Stimulated activated CD4-positive, alpha-beta T cell treated with anti-CD3 and anti-CD28 coated beads, Interleukin-12 subunit alpha, Interleukin-12 subunit beta, amount 100 ng/mL, for 48 hours (primary cell): ENCODE results near the gene SORBS2.

Experiments used
- DNase-seq, 3 donors: peaks; one replicate each; pipeline ENCODE4 v3.0.0-alpha.2; 2020; ENCODE audit warnings: low read depth in 2 of 3, low spot score in 1 of 3

The SORBS2 gene

DNA sequence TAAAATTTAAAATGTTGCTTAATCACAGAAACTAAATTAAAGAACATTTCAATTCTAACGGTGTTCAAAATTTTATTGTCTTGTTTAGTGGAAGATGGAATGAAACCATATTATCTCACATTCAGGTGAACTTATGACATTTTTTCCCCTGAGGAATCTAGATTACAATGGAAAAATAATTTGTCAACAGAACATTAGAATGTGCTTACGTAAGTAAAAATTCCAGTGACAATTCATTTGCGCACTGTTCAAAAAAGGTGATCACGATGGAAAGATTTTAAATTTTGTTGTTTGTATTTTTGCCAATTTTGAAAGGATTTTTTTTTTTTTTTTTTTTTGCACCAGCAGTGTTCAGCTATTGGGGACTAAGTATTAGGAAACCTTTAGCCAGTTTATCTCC, 23.3 kb upstream of the SORBS2 start:
- no peak for DNase-seq

DNA sequence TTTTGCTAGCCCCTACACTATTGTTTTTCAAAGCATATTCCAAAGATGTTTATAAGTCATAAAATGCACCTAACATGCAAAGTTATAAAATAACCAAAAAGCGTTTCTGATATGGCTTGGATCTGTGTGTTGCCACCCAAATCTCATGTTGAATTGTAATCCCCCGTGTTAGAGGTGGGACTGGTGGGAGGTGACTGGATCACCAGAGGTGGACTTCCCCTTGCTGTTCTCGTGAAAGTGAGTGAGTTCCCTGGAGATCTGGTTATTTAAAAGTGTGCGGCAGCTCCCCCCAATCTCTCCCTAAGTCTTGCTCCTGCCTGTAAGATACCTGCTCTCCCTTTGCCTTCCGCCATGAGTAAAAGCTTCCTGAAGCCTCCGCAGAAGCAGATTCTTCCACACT, 22.8 kb upstream of the SORBS2 start:
- DNase-seq, result no peak

DNA sequence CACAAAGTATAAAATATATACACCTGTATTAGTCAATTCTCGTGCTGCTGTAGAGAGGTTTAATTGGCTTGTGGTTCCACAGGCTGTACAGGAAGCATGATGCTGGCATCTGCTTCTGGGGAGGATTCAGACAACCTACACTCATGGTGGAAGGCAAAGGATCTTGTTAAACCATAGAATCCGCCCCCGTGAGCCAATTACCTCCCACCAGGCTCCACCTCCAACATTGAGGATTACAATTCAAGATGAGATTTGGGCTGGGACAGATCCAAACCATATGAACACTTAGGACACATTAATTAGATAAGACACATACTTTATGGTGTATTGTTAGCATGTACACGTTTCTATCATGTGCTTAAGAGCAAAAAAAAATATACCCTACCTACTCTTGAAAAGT, 22.1 kb upstream of the SORBS2 start:
- no peak for DNase-seq

DNA sequence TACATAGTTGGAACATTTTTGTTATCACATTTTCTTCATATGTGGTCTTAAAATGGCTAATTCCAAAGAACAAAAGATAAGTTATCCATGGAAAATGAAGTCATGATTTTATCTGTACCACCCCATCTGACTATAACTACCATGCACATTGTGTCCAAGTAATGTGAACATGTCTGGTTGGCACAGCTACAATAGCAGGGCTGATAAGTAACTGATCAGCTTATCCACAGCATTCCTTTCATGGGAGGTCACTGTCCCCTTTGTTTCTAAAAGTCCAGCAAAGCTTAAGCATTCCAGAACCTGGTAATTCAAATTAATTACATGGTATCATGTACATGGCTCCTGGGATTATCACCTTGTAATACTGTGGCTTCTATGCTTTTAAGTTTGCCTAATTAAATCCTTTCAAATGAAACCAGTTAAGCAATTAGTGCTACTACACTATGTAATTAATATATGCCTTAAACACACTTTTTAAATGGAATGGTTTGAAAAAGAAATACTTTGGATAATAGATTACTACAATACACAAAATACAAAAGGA, 21.1 kb upstream of the SORBS2 start:
- DNase-seq, result no peak

DNA sequence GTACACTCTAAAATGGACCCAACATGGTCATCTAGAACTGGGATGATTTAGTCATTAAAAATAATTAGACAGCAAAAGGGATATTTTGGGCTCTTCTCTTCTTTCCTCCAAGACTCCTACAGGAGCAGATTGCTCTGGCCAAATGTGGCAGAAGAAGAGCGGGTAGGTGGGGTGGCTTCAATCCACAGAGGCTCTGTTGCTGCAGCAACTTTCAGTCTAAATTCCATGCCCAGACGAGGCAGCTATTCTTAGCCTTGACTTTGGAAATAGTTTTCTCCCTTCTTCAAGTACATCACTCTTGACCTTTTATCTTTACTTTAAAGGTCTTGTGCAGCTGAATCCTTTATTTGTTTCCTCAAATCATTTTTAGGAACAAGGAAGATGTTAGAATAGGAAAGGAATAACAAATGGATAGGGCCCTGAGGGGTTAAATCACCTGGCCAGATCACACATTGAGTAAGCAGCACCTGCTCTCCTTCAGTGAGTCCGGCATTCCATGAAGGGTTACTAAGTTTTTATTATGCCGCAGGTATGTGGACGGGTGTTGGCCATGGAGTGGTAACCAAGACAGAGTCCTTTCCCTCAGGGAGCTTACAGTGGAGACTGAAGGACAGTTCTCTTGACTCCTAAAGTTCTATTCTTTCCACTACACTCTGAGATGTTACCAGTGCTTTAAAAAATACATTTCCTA, 19.3 kb upstream of the SORBS2 start:
- no peak for DNase-seq

DNA sequence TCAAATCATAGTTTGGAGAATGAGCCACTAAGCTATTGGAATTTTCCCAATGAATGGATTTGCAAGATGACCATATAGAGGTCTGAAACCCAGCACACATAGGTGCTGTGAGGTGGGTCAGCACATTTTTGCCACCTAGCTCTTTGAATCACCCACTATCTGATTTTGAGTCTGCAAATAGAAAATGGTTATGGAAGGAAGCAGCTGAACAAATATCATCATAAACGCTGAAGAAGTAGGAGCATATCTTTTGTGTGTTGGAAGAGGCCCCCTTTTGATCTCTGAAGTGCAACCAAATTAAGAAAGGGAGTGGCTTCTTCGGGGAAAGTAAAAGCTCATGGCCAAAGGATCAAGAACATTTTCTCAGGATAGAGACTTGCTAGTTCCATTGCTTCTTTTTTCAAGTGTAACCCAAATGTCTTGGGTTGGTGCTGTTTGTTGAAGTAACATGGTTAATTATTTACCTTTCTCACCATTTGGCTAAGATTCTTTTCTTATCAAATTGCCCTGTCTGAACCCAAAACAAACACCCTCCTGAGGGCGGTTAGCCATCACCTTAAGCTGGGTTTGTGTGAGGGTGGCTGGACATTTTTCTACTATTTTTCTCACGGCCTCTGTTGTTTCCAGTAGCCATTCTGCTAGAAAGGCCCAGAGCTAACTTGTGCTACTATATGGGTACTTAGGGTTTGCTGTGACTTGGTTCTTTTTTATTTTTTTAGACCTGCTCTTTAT, 18.4 kb upstream of the SORBS2 start:
- DNase-seq, result no peak

DNA sequence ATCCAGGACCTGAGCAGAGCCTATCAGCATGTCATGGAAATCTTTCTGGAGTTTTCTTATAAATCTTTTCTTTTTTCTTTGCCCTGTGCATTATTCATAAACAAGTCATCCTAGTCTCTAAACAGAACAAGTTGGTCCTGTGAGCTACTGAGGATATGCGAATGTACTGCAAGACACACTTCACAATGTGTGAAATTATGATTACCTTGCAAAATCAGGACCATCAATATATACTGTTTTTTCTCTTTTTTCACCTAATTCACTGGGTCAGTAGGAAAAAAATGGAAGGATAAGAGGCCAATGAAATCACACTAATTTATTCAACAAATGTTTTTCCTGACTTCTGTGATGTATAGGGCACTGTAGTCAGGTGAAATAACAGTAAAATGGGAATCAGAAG, 14.4 kb upstream of the SORBS2 start:
- DNase-seq, result no peak

DNA sequence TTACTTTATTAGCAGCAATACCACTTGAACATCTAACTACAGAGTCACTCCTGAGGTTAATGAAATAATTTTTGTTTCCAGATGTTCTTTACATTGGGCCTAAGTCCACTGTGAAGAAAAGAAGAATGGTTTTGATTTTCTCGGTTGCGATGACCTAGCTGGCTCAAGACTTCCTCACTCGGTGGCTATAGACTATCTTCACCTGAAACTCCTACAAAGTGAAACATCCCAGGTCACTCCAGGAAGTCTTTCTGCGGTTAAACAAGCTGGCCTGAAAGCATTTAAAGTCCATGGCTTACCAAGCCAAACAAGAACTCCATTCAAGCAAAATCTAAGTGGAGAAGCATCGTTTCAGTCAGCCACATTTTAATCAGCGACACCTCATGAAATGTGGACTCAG, 13.7 kb upstream of the SORBS2 start:
- DNase-seq, result no peak

DNA sequence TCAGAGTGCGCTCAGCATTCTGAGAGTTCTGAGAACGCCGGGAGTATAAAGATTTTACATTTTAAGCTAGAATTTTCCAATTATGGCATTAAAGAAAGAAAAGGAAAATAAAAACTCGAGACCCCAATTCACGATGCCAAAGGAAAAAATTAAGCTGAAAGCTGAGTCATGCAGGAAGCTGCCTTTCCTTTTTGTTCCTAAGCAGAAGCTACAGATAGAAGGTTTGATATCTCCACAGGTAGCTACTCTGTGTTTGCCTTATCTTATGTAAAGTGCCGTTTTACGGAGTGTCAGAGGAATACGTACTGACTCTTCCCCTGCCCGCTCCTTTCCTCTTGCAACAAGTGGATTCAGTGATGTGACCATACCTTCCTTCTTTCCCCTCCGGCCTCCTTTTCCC, 10.8 kb upstream of the SORBS2 start:
- no peak for DNase-seq

DNA sequence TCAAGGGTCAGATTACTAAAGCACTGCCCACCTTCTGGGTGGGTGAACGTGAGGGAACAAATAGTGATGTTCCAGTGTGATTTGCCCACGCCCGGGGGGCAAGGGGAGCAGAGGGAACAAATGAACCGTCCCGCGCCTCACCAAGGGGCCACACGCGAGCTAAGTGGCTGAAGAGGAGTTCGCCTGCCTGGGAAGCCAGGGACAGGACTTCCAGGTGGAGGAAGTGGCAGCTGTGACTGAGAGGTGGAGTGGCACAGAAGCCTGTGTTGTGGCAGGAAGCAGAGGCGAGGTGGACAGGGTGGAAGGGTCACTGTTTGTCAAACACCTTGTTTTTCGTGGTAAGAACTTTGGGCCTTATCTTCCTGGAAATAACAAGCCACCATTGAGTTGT, 9.0 kb upstream of the SORBS2 start:
- no peak for DNase-seq

DNA sequence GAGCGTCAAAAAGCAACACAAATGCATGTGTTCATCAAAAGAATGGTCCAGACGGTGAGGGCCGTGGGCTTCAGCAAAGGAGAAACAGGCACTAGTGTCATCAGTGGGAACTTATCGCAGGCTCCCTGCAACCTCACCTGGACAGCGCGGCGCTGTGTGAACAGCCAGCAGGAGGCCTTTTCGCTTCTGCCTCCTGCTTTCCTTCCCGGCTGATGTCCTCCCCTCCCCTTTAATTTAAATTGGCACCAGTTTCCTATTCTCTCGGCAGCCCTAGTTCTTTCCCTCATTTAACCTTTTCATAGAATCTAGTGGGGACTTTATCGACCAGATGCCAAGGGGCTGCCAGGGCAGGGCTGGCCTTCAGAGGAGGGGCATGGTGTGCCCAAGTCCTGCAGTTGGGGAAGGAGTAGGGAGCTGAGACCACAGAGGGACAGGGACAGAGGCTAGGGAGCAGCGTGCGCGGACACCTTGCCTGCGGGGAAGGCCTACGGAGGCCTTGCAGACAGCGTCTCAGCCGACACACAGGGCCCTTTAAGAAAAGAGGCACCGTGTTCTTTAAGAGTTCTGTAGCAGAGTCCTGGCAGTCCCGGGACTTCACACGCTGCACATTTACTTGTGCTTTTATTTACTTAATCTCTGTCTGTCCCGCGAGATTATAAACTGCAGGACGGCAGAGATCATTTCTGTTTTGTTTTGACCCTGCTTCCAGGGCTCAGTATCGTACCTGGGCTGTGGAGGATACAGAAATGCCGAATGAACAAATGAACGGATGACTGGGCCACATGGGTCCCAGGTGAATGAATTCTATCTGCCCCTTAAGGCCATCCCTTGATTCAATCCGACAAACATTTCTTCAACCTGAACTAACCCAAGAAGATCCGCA, 8.4 kb upstream of the SORBS2 start:
- no peak for DNase-seq

DNA sequence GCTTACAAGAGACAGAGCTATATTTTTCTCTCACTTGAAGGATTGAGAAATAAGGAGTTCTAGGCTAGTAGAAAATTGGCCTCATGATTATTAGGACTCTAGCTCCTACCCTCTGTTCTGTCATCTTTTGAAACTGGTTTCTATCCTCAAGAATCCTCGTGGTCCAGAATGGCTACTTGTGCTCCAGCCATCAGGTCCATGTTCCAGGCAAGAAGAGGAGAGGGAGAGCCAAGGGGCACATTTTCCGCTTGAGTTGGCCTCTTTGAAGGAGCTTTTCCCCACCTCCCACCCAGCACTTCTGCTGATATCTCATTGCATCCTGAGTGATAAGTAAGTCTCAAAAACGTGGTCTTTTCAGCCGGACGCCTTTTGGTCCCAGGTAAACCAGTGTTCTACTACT, 7.2 kb upstream of the SORBS2 start:
- DNase-seq, result no peak

DNA sequence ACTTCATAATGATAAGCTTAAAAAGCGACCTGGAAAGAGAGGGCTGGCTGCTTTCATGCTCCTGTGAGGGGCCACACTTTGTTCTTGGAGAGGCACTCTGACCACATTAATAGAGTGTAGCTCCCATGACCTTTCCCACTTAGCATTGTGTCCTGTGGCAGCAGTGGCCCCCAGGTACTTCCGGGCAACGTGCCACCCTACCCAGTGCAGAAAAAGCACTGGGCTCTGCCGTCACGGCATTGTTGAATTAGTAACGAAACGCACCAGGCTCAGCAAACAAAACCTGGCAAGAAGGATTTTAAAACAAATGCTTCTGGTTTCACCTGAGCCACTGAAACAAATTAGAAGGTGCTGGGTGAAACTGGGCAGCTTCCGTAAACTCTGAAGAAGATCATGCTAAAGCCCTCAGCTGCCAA, 5.4 kb upstream of the SORBS2 start:
- no peak for DNase-seq

DNA sequence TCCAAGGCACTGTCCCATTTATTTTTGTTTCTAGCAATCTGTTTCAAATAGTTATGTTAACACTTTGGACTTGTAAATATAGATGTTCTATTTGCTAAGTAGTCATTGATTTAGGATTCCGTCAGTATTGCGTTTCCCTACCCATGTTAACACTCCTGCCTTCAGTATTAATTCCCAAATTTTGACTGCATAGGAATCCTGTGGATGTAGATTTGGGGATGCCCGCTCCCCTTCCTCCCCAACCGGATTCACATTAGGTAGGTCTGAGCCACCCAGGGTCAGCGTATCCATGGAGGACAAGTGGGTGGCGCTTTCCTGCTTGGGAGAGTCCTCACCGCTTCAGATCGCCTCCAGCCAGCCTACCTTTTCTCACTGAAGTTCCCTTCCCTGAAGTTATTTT, 1.1 kb upstream of the SORBS2 start:
- no peak for DNase-seq

DNA sequence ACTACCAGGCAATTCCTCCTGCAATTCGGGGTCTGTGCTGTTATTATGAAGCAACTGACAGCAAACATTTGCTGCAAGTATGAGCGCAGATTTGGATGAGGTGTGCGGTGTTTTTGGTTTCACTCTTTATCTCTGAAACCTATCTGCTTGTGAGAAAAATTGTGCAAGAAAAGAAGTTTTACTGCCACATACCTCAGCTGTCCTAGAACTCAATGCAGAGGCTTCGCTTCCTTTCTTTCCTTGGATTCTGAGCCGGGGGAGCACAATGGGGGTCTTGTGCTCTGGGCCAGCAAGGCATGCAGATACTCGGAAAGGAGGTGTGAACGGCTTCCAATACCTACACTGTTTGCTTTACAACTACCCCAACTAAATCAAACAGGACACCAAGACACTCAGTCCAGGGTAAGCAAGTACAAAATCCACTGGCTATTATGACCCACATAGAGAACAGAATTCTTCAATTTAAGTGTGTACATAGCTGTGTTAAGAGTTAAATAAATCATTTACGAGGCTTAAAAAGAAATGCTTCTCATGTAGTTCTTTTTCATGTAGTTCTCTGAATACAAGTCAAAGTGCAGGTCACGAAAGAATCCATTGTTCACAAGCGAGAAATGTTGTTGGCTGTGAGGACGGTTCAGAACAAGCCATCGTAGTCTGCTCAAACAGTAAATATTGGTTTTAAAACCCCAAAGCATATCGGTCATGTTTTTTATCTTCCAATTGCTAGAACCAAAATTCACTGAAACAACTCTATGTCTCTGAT, 1.1 kb downstream of the SORBS2 start:
- DNase-seq, result no peak

DNA sequence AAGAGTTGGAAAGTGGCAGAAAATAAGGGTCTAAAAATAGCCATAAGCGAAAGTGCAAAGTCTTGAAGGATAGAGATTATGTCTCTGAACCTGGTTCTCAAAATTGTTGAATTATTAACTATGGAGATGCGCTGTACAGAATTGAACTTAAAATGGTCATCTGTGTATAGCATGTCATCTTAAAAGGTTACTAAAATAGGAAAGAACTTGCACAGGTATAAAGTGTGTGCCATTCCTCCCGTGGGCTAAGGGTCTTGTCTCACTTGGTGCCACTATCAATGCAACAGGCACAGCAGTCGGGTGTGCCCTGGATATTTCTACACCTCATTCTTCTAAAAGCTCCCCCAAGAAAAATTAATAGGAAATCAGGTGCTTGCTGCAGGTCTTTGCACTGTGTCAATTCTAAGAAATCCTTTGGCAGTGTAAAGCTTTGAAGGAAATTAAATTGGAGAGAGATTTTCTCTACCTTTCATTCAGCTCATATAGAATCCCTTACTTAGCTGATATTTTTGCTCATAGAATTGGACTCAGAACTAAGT, 2.4 kb downstream of the SORBS2 start:
- no peak for DNase-seq

DNA sequence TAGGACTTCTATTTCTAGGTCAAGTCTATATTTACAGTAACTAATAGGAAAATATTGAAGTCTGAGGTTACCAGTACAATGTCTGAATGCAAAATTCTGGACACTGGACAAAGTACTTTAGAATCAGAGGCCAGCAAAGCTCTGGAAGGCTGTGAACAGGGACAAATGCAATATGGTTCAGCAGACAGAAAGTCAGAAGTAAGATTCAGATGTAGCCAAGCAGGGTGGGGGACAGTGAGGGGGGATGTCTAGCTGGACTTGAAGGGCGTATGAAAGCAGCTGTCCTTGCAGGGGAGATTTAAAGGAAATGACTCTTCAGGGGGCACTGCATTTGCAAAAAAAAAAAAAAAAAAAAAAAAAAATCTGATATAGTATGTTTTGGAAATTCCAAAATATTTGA, 2.9 kb downstream of the SORBS2 start:
- no peak for DNase-seq

DNA sequence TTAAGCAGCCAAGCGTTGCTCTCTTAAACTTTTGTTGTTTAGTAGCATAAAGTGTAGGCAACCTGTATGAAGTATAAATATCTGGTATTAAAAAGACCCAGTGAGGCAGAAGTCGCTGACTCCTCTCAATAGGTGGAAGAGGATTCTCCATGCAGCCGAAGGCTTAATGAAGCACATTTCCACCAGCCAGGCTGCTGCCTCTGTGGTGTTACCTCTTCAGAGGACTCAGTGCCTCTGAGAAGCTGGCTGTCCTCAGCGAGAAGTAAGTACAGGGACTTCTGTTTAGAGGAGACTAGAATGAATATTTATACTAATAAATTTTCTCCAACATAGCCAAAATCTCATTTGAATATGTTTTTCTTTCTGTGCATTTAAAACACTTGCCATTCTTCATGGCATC, 6.0 kb downstream of the SORBS2 start:
- no peak for DNase-seq

DNA sequence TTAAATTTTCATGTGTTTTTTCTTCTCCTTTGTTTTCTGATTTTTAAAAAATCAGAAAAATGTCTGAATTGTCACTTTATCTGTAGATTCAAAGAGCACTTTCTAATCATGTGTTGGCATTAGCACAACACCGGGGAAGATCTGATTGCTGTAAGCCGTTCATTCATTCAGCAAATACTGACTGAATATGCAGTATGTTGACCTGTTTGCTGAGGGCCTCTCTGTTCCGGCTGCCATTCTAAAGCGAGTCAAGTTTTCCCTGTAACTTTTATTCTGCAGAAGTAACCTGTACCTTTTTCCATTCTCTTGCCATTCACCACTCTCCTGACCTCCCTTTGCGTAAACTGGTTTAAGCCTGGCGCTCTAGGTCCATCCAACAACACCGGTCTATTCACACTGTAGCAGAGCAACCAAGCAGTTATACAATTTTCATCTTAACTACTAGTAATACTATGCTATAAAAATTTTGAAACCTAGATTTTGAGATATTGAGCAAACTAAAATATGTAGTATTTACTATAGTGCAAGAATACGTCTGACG, 6.7 kb downstream of the SORBS2 start:
- DNase-seq, result no peak

DNA sequence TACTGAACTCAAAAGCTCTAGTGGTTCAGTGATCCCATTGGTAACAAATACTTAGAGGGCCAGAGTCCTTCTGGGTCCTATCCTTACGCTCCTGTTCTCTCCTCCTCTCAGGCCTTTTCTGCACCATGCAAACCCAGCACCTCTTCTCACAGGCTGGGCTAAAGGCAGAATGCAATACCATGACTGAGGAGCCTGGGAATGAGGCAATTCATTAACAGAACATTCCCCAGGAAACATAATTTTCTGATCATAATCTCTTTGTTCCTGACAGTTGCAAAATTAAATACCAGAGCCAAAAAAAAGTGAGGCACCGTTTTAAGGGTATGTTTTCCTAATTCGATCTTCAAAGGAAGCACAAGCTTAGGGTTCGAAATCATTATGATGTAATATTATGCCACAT, 9.0 kb downstream of the SORBS2 start:
- no peak for DNase-seq

DNA sequence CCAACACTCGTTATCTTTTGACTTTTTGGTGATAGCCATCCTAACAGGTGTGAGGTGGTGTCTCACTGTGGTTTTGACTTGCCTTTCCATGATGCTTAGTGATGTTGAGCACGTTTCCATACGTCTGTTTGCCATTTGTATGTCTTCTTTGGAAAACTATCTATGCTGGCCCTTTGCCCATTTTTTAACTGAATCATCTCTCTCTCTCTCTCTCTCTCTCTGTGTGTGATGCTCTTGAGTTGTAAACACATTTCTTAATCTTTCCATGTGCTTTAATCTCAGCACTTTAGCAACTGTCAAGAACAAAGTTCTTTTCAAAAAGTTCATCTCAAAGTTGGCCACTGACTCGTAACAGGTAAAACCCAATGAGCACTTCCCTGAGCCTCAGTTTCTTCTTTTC, 10.5 kb downstream of the SORBS2 start:
- DNase-seq, result no peak
